D721Med (cell line): ENCODE data around the gene LACTBL1.
"Not testable (repeated sequence)": the region's sequence is repeated elsewhere in the genome, so short reads cannot be mapped to it uniquely, and the experiment has no call there.

Source experiments
- DNase-seq: peaks from one replicate; pipeline ENCODE4 v3.0.0; 2011; ENCODE audit warnings: low spot score; ENCODE audit not compliant: insufficient read length
- FAIRE-seq: peaks from 2 replicates; lab custom pipeline; 2011; peaks lifted over from hg19 to GRCh38; lab: Jason Lieb, UNC
- TF ChIP-seq, protein P1 (sequence below): IDR thresholded peaks from 2 replicates; pipeline ENCODE4 v1.5.1; 2012; ENCODE audit warnings: mild to moderate bottlenecking, control low read depth; ENCODE audit not compliant: insufficient read depth; ENCODE audit errors: missing control alignments

The LACTBL1 gene

DNA sequence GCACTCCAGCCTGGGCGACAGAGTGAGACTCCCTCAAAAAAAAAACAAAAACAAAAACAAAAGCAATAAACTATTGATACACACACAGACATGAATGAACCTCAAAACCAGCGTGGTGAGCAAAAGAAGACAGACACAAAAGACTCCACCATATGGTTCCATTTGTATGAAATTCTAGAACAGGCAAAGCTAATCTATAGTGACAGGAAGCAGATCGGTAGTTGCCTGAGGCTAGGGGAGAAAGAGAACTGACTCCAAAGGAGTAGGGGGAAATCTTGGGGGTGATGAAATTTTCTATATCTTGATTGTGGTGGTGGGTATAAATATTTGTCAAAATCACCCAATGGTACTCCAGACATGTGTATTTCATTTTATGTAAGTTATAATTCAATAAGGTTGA, 20.9 kb downstream of the LACTBL1 start:
- DNase-seq, result no peak
- TF ChIP-seq, protein P1, sequence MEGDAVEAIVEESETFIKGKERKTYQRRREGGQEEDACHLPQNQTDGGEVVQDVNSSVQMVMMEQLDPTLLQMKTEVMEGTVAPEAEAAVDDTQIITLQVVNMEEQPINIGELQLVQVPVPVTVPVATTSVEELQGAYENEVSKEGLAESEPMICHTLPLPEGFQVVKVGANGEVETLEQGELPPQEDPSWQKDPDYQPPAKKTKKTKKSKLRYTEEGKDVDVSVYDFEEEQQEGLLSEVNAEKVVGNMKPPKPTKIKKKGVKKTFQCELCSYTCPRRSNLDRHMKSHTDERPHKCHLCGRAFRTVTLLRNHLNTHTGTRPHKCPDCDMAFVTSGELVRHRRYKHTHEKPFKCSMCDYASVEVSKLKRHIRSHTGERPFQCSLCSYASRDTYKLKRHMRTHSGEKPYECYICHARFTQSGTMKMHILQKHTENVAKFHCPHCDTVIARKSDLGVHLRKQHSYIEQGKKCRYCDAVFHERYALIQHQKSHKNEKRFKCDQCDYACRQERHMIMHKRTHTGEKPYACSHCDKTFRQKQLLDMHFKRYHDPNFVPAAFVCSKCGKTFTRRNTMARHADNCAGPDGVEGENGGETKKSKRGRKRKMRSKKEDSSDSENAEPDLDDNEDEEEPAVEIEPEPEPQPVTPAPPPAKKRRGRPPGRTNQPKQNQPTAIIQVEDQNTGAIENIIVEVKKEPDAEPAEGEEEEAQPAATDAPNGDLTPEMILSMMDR, result no peak
- FAIRE-seq, result no peak

DNA sequence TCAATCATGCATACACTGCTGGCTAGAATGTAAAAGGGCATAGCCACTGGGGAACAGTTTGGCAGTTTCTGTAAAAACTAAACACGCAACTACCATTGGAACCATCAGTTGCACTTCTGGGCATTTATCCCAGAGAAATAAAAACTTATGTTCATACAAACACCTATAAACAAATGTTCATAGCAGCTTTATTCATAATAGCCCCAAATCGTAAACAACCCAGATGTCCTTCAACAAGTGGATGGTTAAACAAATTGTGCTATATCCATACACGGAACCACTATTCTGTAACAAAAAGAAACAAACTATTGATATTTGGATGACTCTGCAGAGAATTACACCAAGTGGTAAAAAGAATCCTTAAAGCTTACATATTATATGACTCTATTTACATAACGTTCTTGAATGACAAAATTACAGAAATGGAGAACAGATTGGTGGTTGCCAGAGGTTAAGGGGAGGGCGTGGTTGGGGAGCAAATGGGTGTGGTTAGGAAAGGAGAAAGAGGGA, 22.8 kb downstream of the LACTBL1 start:
- FAIRE-seq (no peak), DNase-seq (no peak)
- TF ChIP-seq, protein P1, result no peak

DNA sequence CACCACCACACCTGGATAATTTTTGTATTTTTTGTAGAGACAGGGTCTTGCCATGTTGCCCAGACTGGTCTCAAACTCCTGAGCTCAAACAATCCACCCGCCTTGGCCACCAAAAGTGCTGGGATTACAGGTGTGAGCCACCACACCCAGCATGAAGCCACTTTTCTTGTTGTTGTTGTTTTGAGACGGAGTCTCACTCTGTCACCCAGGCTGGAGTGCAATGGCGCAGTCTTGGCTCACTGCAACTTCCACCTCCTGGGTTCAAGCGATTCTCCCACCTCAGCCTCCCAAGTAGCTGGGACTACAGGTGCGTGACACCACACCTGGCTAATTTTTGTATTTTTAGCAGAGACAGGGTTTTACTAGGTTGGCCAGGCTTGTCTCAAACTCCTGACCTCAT, 27.5 kb downstream of the LACTBL1 start:
- not testable (repeated sequence) for FAIRE-seq, DNase-seq

DNA sequence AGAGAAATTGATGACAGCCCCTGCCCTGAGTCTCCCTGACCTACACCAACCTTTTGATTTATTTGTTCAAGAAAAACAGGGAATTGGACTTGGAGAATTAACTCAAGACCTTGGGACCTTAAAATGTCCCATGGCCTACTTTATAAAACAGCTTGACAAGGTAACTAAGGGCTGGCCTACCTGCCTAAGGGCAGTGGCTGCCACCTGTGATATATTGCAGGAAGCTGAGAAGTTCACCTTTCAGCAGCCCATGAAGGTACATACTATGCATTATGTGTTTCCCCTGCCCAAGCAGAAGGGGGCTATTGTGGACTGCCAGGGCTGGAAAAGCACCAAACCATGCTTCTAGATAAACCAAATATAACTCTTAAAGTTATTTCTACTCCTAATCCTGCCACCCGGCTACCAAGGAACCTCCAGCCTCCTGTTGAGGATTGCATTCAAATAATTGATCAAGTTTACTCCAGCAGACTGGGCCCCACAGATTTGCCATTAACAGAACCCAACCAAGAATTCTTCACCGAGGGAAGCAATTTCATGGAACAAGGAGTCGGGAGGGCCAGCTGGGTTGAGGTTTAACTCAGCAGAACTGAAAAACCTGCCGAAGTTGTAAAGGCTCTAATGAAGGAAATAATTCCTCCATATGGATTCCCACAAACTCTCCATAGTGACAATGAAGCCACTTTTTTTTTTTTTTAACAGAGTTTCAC, 28.2 kb downstream of the LACTBL1 start:
- FAIRE-seq (no peak), DNase-seq (no peak)
- TF ChIP-seq, protein P1, result no peak

DNA sequence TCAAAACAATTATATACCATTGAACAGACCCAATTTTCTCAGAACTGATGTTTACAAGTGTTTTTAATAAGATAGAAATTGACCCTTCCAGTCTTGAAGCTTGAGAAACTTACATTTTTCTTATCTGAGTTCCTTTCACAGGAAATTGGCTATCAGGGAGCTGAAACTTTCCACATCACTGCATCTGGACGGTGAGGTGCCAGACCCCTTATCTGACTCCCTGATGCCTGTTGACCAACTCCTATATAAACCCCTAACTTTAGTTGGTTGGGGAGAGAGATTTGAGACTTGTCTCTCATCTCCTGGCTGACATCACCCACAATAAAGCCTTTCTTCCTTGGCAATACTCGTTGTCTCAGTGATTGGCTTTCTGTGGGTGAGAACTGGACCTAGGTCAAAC, 31.4 kb downstream of the LACTBL1 start:
- TF ChIP-seq, protein P1, result no peak
- DNase-seq (no peak), FAIRE-seq (no peak)

DNA sequence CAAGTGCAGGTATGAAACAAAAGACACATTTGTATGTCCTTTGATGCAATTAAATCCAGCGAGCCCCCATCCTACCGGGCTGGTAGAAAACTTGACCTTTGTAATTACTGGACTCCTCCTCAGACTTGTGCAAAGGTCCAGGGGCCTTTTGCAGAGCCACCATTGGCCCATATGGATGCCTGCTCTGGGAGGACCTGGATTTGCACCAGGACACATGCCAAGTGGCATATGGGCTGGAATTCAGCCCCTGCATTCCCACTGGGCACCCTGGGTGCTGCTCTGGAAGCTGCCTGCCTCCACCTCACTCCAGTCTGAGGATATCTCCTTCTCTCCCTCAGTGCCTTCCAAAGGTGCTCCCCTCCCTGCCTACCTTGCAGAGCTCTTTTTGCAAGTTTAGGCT, 36.0 kb downstream of the LACTBL1 start:
- no peak for DNase-seq
- no peak for FAIRE-seq
- TF ChIP-seq, protein P1, result no peak

DNA sequence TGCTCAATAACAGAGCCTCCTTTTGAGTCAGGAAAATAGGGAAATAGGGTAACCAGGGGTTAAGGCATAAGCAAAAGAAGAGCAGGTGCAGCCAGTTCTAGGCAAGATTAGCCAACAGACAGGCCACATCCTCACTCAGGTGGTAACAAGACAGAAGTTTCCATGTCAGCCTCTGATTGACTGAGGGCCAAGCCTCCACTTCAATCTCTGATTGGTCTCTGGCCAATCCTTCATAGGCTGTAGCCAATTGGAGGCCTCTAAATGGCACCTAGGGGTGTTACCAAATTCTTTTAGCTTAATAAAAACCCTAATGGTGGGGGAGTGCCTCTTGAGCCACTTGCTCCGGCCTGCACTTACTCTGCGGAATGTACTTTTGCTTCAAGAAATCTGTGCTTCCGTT, 37.2 kb downstream of the LACTBL1 start:
- no peak for DNase-seq
- no peak for FAIRE-seq
- TF ChIP-seq, protein P1, result no peak
